ENCODE measurements around the gene CSPG5.
A peak's percentile ranks its signal among the peaks of the same experiment; 100 is the strongest.

The CSPG5 gene

DNA sequence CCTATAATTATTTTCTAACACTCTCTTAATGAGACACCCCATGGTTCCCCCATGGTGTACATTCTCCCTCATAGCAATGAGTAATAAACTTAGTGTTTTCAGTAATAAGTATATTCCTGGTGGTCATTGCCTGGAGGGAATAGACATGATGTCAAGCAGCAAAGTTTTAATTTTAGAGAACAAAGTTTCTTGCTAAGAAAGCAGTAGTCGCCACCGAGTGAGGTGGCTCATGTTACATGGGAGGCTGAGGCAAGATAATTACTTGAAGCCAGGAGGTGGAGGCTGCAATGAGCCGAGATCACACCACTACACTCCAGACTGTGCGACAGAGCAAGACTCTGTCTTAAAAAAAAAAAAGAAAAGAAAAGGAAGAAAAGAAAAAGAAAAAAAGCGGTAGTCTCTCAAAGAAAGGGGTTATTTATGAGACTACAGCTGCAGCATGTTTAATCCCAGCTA, 62.8 kb downstream of the CSPG5 start:
- FAIRE-seq (no peak), DNase-seq (ENCODE audit: insufficient read length, low spot score) (no peak)
- TF ChIP-seq, protein P1, sequence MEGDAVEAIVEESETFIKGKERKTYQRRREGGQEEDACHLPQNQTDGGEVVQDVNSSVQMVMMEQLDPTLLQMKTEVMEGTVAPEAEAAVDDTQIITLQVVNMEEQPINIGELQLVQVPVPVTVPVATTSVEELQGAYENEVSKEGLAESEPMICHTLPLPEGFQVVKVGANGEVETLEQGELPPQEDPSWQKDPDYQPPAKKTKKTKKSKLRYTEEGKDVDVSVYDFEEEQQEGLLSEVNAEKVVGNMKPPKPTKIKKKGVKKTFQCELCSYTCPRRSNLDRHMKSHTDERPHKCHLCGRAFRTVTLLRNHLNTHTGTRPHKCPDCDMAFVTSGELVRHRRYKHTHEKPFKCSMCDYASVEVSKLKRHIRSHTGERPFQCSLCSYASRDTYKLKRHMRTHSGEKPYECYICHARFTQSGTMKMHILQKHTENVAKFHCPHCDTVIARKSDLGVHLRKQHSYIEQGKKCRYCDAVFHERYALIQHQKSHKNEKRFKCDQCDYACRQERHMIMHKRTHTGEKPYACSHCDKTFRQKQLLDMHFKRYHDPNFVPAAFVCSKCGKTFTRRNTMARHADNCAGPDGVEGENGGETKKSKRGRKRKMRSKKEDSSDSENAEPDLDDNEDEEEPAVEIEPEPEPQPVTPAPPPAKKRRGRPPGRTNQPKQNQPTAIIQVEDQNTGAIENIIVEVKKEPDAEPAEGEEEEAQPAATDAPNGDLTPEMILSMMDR (IDR thresholded peaks at IDR 0.05; ENCODE audit: insufficient read depth, missing control alignments) = no peak

DNA sequence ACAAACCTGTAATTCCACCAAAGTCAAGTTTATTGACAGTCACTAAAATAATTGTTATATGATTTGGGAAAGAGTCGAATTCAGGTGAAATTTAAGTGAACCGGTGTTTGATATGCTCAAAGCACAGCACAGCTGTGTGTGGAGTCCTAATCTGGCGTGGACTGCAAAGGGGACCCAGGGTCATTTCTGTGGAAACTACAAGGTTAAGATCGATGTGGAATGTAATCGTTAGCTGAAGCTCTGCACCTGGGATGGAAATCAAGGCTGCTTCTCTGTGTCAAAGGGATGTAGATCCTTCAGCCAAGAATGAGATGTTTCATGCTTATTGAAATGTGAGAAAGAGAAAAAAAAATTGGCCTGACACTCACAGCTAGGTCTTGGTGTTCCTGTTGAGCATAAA, 63.6 kb downstream of the CSPG5 start:
- DNase-seq (ENCODE audit: insufficient read length, low spot score) (no peak), FAIRE-seq (no peak)
- TF ChIP-seq, protein P1 (IDR thresholded peaks at IDR 0.05; ENCODE audit: insufficient read depth, missing control alignments) = no peak

DNA sequence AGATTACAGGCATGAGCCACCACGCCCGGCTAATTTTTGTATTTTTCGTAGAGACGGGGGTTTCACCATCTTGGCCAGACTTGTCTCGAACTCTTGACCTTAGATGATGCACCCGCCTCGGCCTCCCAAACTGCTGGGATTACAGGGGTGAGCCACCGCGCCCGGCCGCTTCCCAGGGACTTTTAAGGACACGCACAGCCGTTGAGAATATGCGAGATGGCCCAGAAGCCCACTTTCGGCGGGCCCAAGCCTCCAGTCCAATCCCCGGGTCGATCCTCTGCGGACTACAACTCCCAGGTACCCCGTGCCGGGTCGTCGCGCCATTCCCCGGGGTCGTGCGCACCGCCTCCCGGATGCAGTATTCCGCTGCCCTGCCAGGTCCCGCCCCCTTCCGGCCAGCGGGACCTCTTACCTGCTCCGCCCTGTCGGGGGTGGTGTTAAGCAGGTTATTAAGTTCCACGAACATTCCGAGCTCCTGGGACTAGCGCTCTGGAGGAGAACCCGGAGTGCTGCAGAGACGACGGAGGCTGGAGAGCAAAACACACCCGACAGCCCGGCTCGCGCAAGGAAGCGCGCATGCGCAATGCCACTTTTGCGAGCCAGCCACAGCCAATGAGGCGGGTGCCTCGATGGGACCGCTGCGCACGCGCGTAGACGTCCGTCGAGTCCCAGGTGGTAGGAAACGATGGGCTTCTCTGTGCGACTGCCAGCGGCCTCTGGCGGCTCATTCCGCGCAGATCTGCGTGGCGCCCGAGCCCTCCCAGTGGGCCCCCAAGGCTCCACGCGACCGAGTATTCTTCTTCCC, 65.3 kb downstream of the CSPG5 start, which contains the start of gene ELP6:
ELP6 (minus strand) TSS at position 588 of the 805 bp plus-strand sequence; CDS start at position 466, 122 bp downstream.
- DNase-seq (ENCODE audit: insufficient read length, low spot score) (peak; percentile 66), FAIRE-seq (no peak)
- TF ChIP-seq, protein P1 (IDR thresholded peaks at IDR 0.05; ENCODE audit: insufficient read depth, missing control alignments) = peak; percentile 46

DNA sequence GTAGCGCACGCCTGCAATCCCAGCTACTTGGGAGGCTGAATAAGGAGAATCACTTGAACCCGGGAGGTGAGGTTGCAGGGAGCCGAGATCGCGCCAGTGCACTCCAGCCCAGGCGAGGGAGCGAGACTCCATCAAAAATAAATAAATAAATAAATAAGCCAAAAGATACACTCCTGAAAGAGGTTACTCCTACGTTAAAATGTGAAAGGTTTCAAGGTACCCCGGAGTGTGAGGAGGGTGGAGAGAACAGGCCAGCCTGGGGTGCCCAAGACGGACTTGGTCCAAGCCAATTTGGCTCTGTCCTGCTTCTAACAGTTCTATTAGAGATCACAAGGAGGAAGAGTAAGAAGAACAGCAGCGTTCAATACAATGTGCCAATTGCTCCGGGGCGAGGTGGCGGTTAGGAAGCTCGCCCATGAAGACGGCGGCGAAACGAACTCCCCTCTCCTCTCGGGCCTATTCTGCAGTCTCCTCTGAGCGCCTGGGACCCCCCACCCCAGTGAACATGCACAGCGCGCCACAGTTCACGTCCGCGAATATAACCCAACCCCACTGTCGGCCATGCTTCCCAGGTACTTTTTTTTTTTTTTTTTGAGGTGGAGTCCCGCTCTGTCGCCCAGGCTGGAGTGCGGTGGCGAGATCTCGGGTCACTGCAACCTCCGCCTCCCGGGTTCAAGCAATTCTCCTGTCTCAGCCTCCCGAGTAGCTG, 66.1 kb downstream of the CSPG5 start:
- TF ChIP-seq, protein P1 (IDR thresholded peaks at IDR 0.05; ENCODE audit: insufficient read depth, missing control alignments) = no peak
- FAIRE-seq (no peak), DNase-seq (ENCODE audit: insufficient read length, low spot score) (no peak)
